GM21367 (cell line): Measurements from ENCODE around the gene WNT2B.
"Not testable (repeated sequence)": the region's sequence is repeated elsewhere in the genome, so short reads cannot be mapped to it uniquely, and the experiment has no call there.

Source experiments
- ATAC-seq: cut with Tn5 transposase; IDR thresholded peaks from one replicate; pipeline ENCODE4 v1.9.1; 2021; ENCODE audit not compliant: unreplicated experiment

The WNT2B gene

GRCh38 chr1:112508278-112509004 lies at the start of gene WNT2B:
Gene WNT2B (plus strand): TSS chr1:112508965. CDS start chr1:112509263, 298 bp downstream.
- ATAC-seq = peak; percentile 56

GRCh38 chr1:112460615-112461014 lies 48.1 kb upstream of the WNT2B start:
- no peak for ATAC-seq

GRCh38 chr1:112461200-112461871 lies 47.4 kb upstream of the WNT2B start:
- no peak for ATAC-seq

- ATAC-seq = no peak
Measured at GRCh38 chr1:112462953-112463279, 45.8 kb upstream of the WNT2B start.

- ATAC-seq = no peak
Measured at GRCh38 chr1:112464501-112464900, 44.3 kb upstream of the WNT2B start.

- ATAC-seq = no peak
Measured at GRCh38 chr1:112465122-112465521, 43.6 kb upstream of the WNT2B start.

- peak; percentile 79 for ATAC-seq
Measured at GRCh38 chr1:112466078-112466660, 42.6 kb upstream of the WNT2B start.

- ATAC-seq = not testable (repeated sequence)
Measured at GRCh38 chr1:112470324-112470723, 38.4 kb upstream of the WNT2B start.

GRCh38 chr1:112470966-112471365 lies 37.8 kb upstream of the WNT2B start:
- no peak for ATAC-seq

- no peak for ATAC-seq
Measured at GRCh38 chr1:112472142-112472541, 36.6 kb upstream of the WNT2B start.

- no peak for ATAC-seq
Measured at GRCh38 chr1:112477550-112477949, 31.2 kb upstream of the WNT2B start.

GRCh38 chr1:112478314-112478713 lies 30.5 kb upstream of the WNT2B start:
- no peak for ATAC-seq

GRCh38 chr1:112486063-112486462 lies 22.7 kb upstream of the WNT2B start:
- not testable (repeated sequence) for ATAC-seq

GRCh38 chr1:112487686-112488085 lies 21.1 kb upstream of the WNT2B start:
- ATAC-seq = not testable (repeated sequence)

GRCh38 chr1:112488141-112488540 lies 20.6 kb upstream of the WNT2B start:
- no peak for ATAC-seq

- no peak for ATAC-seq
Measured at GRCh38 chr1:112492076-112492475, 16.7 kb upstream of the WNT2B start.

- no peak for ATAC-seq
Measured at GRCh38 chr1:112493351-112493750, 15.4 kb upstream of the WNT2B start.

GRCh38 chr1:112496290-112496689 lies 12.5 kb upstream of the WNT2B start:
- no peak for ATAC-seq

GRCh38 chr1:112501810-112502641 lies 6.7 kb upstream of the WNT2B start:
- ATAC-seq = no peak

- ATAC-seq = no peak
Measured at GRCh38 chr1:112502826-112503225, 5.9 kb upstream of the WNT2B start.

- no peak for ATAC-seq
Measured at GRCh38 chr1:112504001-112504660, 4.6 kb upstream of the WNT2B start.
